Endodermal cell (in vitro differentiated cells): ENCODE data around the gene TFEB. TPM values are rescaled to one million over a fixed set of nuclear protein-coding genes. Genes with fewer than 3 reads are reported as not detected.

Source experiments
- DNase-seq: peaks from one replicate; pipeline ENCODE4 v3.0.0-alpha.2; 2017
- H3K27ac ChIP-seq: 2 replicates; pipeline ENCODE4 v1.5.1; 2013; ENCODE audit warnings: mild to moderate bottlenecking, low read depth, low read length, moderate library complexity
- H3K27me3 ChIP-seq: 2 replicates; pipeline ENCODE4 v1.6.1; 2013; ENCODE audit warnings: mild to moderate bottlenecking, low read length, moderate library complexity; ENCODE audit not compliant: insufficient read depth, control insufficient read depth, poor library complexity, severe bottlenecking
- H3K36me3 ChIP-seq: 2 replicates; pipeline ENCODE4 v1.7.0; 2013; ENCODE audit warnings: mild to moderate bottlenecking, low read length, moderate library complexity; ENCODE audit not compliant: control insufficient read depth, insufficient read depth
- H3K4me1 ChIP-seq: one replicate; pipeline ENCODE4 v1.7.0; 2013; ENCODE audit warnings: low read length; ENCODE audit not compliant: control insufficient read depth, insufficient read depth
- H3K4me3 ChIP-seq: 2 replicates; pipeline ENCODE4 v1.5.1; 2013; ENCODE audit warnings: mild to moderate bottlenecking, low read length, moderate library complexity
- H3K9ac ChIP-seq: 2 replicates; pipeline ENCODE4 v1.6.1; 2013; ENCODE audit warnings: mild to moderate bottlenecking, low read length, moderate library complexity; ENCODE audit not compliant: poor library complexity, severe bottlenecking; ENCODE audit errors: extremely low read depth
- H3K9me3 ChIP-seq: 2 replicates; pipeline ENCODE4 v1.6.1; 2013; ENCODE audit warnings: mild to moderate bottlenecking, low read length, moderate library complexity; ENCODE audit not compliant: control insufficient read depth
- H3K27ac Mint-ChIP-seq: 2 replicates; pipeline ENCODE4 v1.8.0; 2020; ENCODE audit warnings: mixed read lengths
- H3K27me3 Mint-ChIP-seq: 2 replicates; pipeline ENCODE4 v1.8.0; 2021; ENCODE audit warnings: mild to moderate bottlenecking, mixed read lengths; ENCODE audit not compliant: insufficient read depth
- H3K36me3 Mint-ChIP-seq: 2 replicates; pipeline ENCODE4 v1.8.0; 2020; ENCODE audit warnings: low read depth, mixed read lengths
- H3K4me1 Mint-ChIP-seq: 2 replicates; pipeline ENCODE4 v1.8.0; 2020; ENCODE audit warnings: mixed read lengths
- H3K4me3 Mint-ChIP-seq: 2 replicates; pipeline ENCODE4 v1.8.0; 2020; ENCODE audit warnings: mild to moderate bottlenecking, moderate library complexity, mixed read lengths
- H3K9me3 Mint-ChIP-seq: 2 replicates; pipeline ENCODE4 v1.8.0; 2020; ENCODE audit warnings: mild to moderate bottlenecking, mixed read lengths
- CTCF ChIP-seq: fragments of 200-600 bp; sonication (generic); conservative IDR thresholded peaks from 2 replicates; pipeline ENCODE4 v1.5.0; 2021; ENCODE audit warnings: antibody characterized with exemption, mild to moderate bottlenecking
- WGBS, 2 experiments: methylation state at CpG; one replicate each; pipeline versions ENCODE4 v1.1.5 to v1.1.7; 2013; ENCODE audit warnings: missing lambda C conversion rate in 2 of 2, mixed read lengths in 1 of 2; ENCODE audit not compliant: insufficient coverage in 1 of 2, insufficient read length in 1 of 2; 5-methylcytosine and 5-hydroxymethylcytosine counted together
- total RNA-seq, 2 donors: library from RNA; stranded (reverse); fragmentation: NEBNext Ultra II Directional in 1 of 2; extraction: Animal tissue kit (Norgen Biotek cat#: 25700) in 1 of 2; gene quantifications; 2 replicates in 1 of 2; 3 replicates in 1 of 2; pipeline ENCODE4 v1.2.1, GENCODE V29; 2021

TFEB gene
- total RNA-seq, 2 donors from 2014 or later, result 0.24 TPM; not detected in 1

GRCh38 chr6:41652866-41653652 lies 82.3 kb downstream of the TFEB start:
- 93 to 94% methylated on average over 17 to 32 of the region's 32 CpGs for WGBS, 2 experiments
- no peaks in the 10 kb centered on the region for H3K27me3 Mint-ChIP-seq
- no peak for TF ChIP-seq CTCF

GRCh38 chr6:41651962-41652657 lies 83.3 kb downstream of the TFEB start:
- no peak for DNase-seq
- Mint-ChIP-seq H3K27me3 (no peaks in the 10 kb centered on the region), H3K4me1 (peaks cover 13% of the 10 kb centered on the region), H3K4me3 (no peak overlapping the region), H3K27ac (peak overlapping the region; percentile 37), H3K36me3 (peaks cover 44% of the 10 kb centered on the region), H3K9me3 (no peaks in the 10 kb centered on the region)
- H3K4me1 ChIP-seq, result peaks cover 3% of the 10 kb centered on the region
- peaks cover 4% of the 10 kb centered on the region for H3K36me3 ChIP-seq
- no peak for TF ChIP-seq CTCF
- no peak overlapping the region for H3K4me3 ChIP-seq
- no peaks in the 10 kb centered on the region for H3K9me3 ChIP-seq
- H3K9ac ChIP-seq, result no peak overlapping the region
- no peak overlapping the region for H3K27ac ChIP-seq
- WGBS, 2 experiments, result 92 to 98% methylated on average over 8 to 14 of the region's 14 CpGs
- H3K27me3 ChIP-seq, result no peaks in the 10 kb centered on the region

More at GRCh38 chr6:41652866-41653652, 82.3 kb downstream of the TFEB start:
- Histone ChIP-seq H3K4me3 (no peak overlapping the region), H3K27ac (no peak overlapping the region), H3K36me3 (peaks cover 4% of the 10 kb centered on the region), H3K4me1 (peaks cover 3% of the 10 kb centered on the region), H3K27me3 (no peaks in the 10 kb centered on the region), H3K9me3 (no peaks in the 10 kb centered on the region), H3K9ac (no peak overlapping the region)
- Mint-ChIP-seq H3K4me3 (no peak overlapping the region), H3K9me3 (no peaks in the 10 kb centered on the region), H3K36me3 (peaks cover 37% of the 10 kb centered on the region), H3K27ac (no peak overlapping the region), H3K4me1 (peaks cover 13% of the 10 kb centered on the region)
- DNase-seq, result peak; percentile 47

- Mint-ChIP-seq H3K4me1 (peaks cover 13% of the 10 kb centered on the region), H3K27me3 (no peaks in the 10 kb centered on the region), H3K4me3 (no peak overlapping the region), H3K36me3 (peaks cover 51% of the 10 kb centered on the region), H3K27ac (no peak overlapping the region), H3K9me3 (no peaks in the 10 kb centered on the region)
- Histone ChIP-seq H3K9ac (no peak overlapping the region), H3K9me3 (no peaks in the 10 kb centered on the region), H3K4me3 (no peak overlapping the region), H3K27me3 (no peaks in the 10 kb centered on the region), H3K27ac (no peak overlapping the region), H3K36me3 (peaks cover 4% of the 10 kb centered on the region), H3K4me1 (peaks cover 3% of the 10 kb centered on the region)
- 81 to 84% methylated on average over 6 to 11 of the region's 11 CpGs for WGBS, 2 experiments
- TF ChIP-seq CTCF, result peak; percentile 17
- DNase-seq, result peak; percentile 53
These were observed 84.0 kb downstream of the TFEB start for GRCh38 chr6:41651246-41651961.
